Heart left ventricle (tissue), 16 donors: ENCODE results near the gene IGFBP2. TPM values are rescaled to one million over a fixed set of nuclear protein-coding genes. Genes with fewer than 3 reads are reported as not detected.
A peak's percentile ranks its signal among the peaks of the same experiment; 100 is the strongest.

Experiments used
- ATAC-seq, 4 donors: fragments of 200-7000 bp; cut with Tn5 transposase; one replicate each; pipeline ENCODE4 v1.9.1; 2020 to 2022; ENCODE audit warnings: moderate library complexity in 4 of 4, mild to moderate bottlenecking in 3 of 4, moderate number of reproducible peaks in 1 of 4
- DNase-seq, 5 donors: peaks; one replicate each; pipeline ENCODE4 v3.0.0-alpha.2; 2020
- H3K27ac ChIP-seq, 12 donors: fragments of 200-600 bp; sonication (generic) in 4 of 12; one replicate each; pipeline versions ENCODE4 v1.5.0 to v1.8.0; 2016 to 2022; ENCODE audit warnings: mild to moderate bottlenecking in 2 of 12
- H3K27me3 ChIP-seq, 9 donors: fragments of 200-600 bp; sonication (generic) in 2 of 9; one replicate each; pipeline versions ENCODE4 v1.5.1 to v1.8.0; 2016 to 2022; ENCODE audit warnings: mild to moderate bottlenecking in 3 of 9
- H3K36me3 ChIP-seq, 9 donors: fragments of 200-600 bp; sonication (generic) in 2 of 9; one replicate each; pipeline versions ENCODE4 v1.5.0 to v1.8.0; 2018 to 2022; ENCODE audit warnings: mild to moderate bottlenecking in 2 of 9
- H3K4me1 ChIP-seq, 12 donors: fragments of 200-600 bp; sonication (generic) in 4 of 12; one replicate each; pipeline versions ENCODE4 v1.5.0 to v1.8.0; 2016 to 2022; ENCODE audit warnings: mild to moderate bottlenecking in 3 of 12
- H3K4me3 ChIP-seq, 12 donors: fragments of 200-600 bp; sonication (generic) in 4 of 12; one replicate each; pipeline versions ENCODE4 v1.5.0 to v1.8.0; 2017 to 2022; ENCODE audit warnings: mild to moderate bottlenecking in 9 of 12, moderate library complexity in 4 of 12
- H3K9me3 ChIP-seq, 12 donors: fragments of 200-600 bp; sonication (generic) in 4 of 12; one replicate each; pipeline versions ENCODE4 v1.5.0 to v1.8.0; 2016 to 2022; ENCODE audit warnings: mild to moderate bottlenecking in 1 of 12
- POLR2A ChIP-seq, 2 donors: fragments of 450-650 bp; IDR thresholded peaks; one replicate each; pipeline ENCODE4 v1.6.1; 2017; ENCODE audit warnings: antibody characterized with exemption in 2 of 2, mild to moderate bottlenecking in 2 of 2, moderate library complexity in 2 of 2
- WGBS, 4 donors: extraction: QIAGEN DNeasy Blood & Tissue Kit in 2 of 4; methylation state at CpG; one replicate each; pipeline versions ENCODE4 v1.1.5 to v1.1.7; 2013 to 2018; 5-methylcytosine and 5-hydroxymethylcytosine counted together
- intact Hi-C, 10 donors: fragments of 100-400 bp; cut with DNase I; formaldehyde crosslinking; loops; one replicate each; pipeline versions ENCODE4 v1.11.1 to v1.14.2; 2022
- polyA plus RNA-seq, 2 donors: library from polyadenylated mRNA; stranded (reverse); fragments of 200-250 nt; gene quantifications; one replicate each; pipeline ENCODE4 v1.2.3, GENCODE V29; 2013
- total RNA-seq, 9 donors: library from RNA; depleted of rRNA in 2 of 9; stranded (reverse); fragments of >200 nt in 2 of 9; fragmentation: NEBNext Ultra II Directional in 3 of 9; extraction: Animal tissue kit (Norgen Biotek cat#: 25700) in 3 of 9; gene quantifications; one replicate each; pipeline versions ENCODE4 v1.1.0 to v1.2.4, GENCODE V29; 2016 to 2023
- TF ChIP-seq, protein P1 (sequence below), 12 donors: fragments of 200-600 bp; sonication (generic) in 4 of 12; IDR thresholded peaks; one replicate each; pipeline versions ENCODE4 v1.5.0 to v1.8.0; 2018 to 2022; ENCODE audit warnings: antibody characterized with exemption in 12 of 12, mild to moderate bottlenecking in 5 of 12
- donor health status: ischemic (EF 13 %, LVEDD 7.1; RV severe dilation, severe dysfunction).
- donor health status: healthy with polysubstance abuse.
- donor health status: DM: no; HTN: yes; CAD: no.
- donor health status: DM: no; HTN: no; CAD: no.
- donor health status: ischemic (EF 25% LVEDD 6.9; RV normal size, moderate dysfunction).
- donor health status: ischemic (EF 25% LVEDD 5.7; RV mildly dilated, moderate dysfunction).
- donor health status: healthy.
- donor health status: DM: yes; HTN: yes; CAD: no.
- donor health status: ischemic (EF 35%, LVEDD 5.7; RV mildly dilated, moderate dysfunction).
- donor health status: nonischemic (EF 11% LVEDD 7.7; RV severe dilation, severe dysfunction).
- donor health status: DM: yes; HTN: yes; CAD: no.
- donor health status: PGD.
- donor health status: ischemic (EF 29% LVEDD 5.4; RV normal size, mild dysfunction).
- donor health status: nonischemic (EF 23%, LVEDD 6.1; RV moderate dilation, normal function).

Gene IGFBP2
- total and polyA plus RNA-seq, 11 donors, result 57.2 to 326 (median 113) TPM

DNA sequence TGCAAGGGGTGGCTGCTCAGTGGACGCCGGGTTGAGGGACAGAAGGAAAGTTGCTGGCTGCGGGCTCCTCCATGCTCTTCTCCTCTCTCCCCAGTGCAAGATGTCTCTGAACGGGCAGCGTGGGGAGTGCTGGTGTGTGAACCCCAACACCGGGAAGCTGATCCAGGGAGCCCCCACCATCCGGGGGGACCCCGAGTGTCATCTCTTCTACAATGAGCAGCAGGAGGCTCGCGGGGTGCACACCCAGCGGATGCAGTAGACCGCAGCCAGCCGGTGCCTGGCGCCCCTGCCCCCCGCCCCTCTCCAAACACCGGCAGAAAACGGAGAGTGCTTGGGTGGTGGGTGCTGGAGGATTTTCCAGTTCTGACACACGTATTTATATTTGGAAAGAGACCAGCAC is 30.6 kb downstream of the IGFBP2 start:
- Histone ChIP-seq H3K36me3 (peaks cover 0 to 36% (median 3%) of the 10 kb centered on the region in 9 donors), H3K27ac (no peak overlapping the region), H3K27me3 (no peaks in the 10 kb centered on the region), H3K4me1 (peaks cover 0 to 22% (median 14%) of the 10 kb centered on the region in 12 donors), H3K4me3 (no peak overlapping the region), H3K9me3 (no peaks in the 10 kb centered on the region)
- ATAC-seq (no peak), DNase-seq (peak in 1 of 5 donors; percentile 47)
- intact Hi-C loops, result loop anchor here in 1 of 10 donors (10.0 kb wide), 1 partner anchor 629 kb away; no protein-coding TSS in a partner anchor
- TF ChIP-seq, protein P1, sequence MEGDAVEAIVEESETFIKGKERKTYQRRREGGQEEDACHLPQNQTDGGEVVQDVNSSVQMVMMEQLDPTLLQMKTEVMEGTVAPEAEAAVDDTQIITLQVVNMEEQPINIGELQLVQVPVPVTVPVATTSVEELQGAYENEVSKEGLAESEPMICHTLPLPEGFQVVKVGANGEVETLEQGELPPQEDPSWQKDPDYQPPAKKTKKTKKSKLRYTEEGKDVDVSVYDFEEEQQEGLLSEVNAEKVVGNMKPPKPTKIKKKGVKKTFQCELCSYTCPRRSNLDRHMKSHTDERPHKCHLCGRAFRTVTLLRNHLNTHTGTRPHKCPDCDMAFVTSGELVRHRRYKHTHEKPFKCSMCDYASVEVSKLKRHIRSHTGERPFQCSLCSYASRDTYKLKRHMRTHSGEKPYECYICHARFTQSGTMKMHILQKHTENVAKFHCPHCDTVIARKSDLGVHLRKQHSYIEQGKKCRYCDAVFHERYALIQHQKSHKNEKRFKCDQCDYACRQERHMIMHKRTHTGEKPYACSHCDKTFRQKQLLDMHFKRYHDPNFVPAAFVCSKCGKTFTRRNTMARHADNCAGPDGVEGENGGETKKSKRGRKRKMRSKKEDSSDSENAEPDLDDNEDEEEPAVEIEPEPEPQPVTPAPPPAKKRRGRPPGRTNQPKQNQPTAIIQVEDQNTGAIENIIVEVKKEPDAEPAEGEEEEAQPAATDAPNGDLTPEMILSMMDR (IDR thresholded peaks at IDR 0.05), result no peak
- 94 to 98% (median 95%) methylated on average over 15 to 18 of the region's 18 CpGs for WGBS, 4 donors

GRCh38 chr2:216664593-216665034 is 31.4 kb downstream of the IGFBP2 start:
- Histone ChIP-seq H3K36me3 (peaks cover 0 to 36% (median 3%) of the 10 kb centered on the region in 9 donors), H3K4me1 (peaks cover 0 to 22% (median 14%) of the 10 kb centered on the region in 12 donors), H3K9me3 (no peaks in the 10 kb centered on the region), H3K4me3 (no peak overlapping the region), H3K27me3 (no peaks in the 10 kb centered on the region), H3K27ac (no peak overlapping the region)
- intact Hi-C loops, result loop anchor here in 2 of 10 donors (5.0 to 10.0 kb wide), 2 partner anchors 630 to 632 kb away; no protein-coding TSS in a partner anchor
- ATAC-seq (no peak), DNase-seq (no peak)
- TF ChIP-seq, protein P1 (IDR thresholded peaks at IDR 0.05), result no peak
- no peak for TF ChIP-seq POLR2A (IDR thresholded peaks at IDR 0.05)
- 50 to 61% (median 55%) methylated on average over 6 of the region's 6 CpGs for WGBS, 4 donors

GRCh38 chr2:216665242-216665641 is 32.0 kb downstream of the IGFBP2 start:
- peak; percentile 32 to 59 (median 42) for ATAC-seq
- no peaks in the 10 kb centered on the region for H3K9me3 ChIP-seq
- TF ChIP-seq POLR2A (IDR thresholded peaks at IDR 0.05), result no peak
- TF ChIP-seq, protein P1 (IDR thresholded peaks at IDR 0.05), result no peak
- peak overlapping the region in 1 of 12 donors; percentile 34 for H3K27ac ChIP-seq
- no peaks in the 10 kb centered on the region for H3K27me3 ChIP-seq
- intact Hi-C loops, result loop anchor here in 2 of 10 donors (5.0 to 10.0 kb wide), 2 partner anchors 630 to 633 kb away; no protein-coding TSS in a partner anchor
- DNase-seq, result peak in 3 of 5 donors; percentile 54 to 73 (median 56)
- H3K4me3 ChIP-seq, result no peak overlapping the region
- H3K36me3 ChIP-seq, result peaks cover 0 to 36% (median 3%) of the 10 kb centered on the region in 9 donors
- 28 to 52% (median 40%) methylated on average over 7 of the region's 7 CpGs for WGBS, 4 donors
- peaks cover 0 to 22% (median 14%) of the 10 kb centered on the region in 12 donors for H3K4me1 ChIP-seq

DNA sequence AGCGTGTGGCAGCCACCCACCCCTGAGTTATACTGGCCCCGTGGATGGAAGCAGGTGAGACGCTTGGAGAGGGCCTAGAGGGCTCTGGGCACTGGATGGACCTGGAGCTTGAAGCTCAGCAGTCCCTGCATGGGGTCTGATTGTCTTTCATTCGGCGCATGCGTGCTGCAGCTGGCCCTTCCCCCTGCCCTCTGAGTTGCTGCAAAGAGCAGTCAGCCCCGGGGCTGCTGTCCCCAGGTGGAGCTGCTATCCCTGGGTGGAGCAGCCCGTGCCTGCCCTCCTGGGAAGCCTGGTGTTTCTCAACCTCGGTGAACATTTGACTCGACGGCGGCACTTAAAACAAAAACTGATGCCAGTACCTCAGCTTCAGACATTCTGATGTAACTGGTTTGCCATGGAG is 32.5 kb downstream of the IGFBP2 start:
- no peaks in the 10 kb centered on the region for H3K27me3 ChIP-seq
- intact Hi-C loops, result loop anchor here (1.0 to 10.0 kb wide), 6 partner anchors 146 to 633 kb away; no protein-coding TSS in a partner anchor
- H3K36me3 ChIP-seq, result peaks cover 0 to 31% (median 3%) of the 10 kb centered on the region in 9 donors
- H3K27ac ChIP-seq, result peak overlapping the region in 1 of 12 donors; percentile 34
- no peak overlapping the region for H3K4me3 ChIP-seq
- H3K4me1 ChIP-seq, result peaks cover 0 to 22% (median 14%) of the 10 kb centered on the region in 12 donors
- WGBS, 4 donors, result 38 to 43% (median 39%) methylated on average over 9 to 12 of the region's 12 CpGs
- no peak for DNase-seq
- H3K9me3 ChIP-seq, result no peaks in the 10 kb centered on the region
- TF ChIP-seq, protein P1 (IDR thresholded peaks at IDR 0.05), result no peak
- TF ChIP-seq POLR2A (IDR thresholded peaks at IDR 0.05), result no peak
- peak in 3 of 4 donors; percentile 6 to 28 (median 9) for ATAC-seq
